ENCODE measurements around the gene TPRKB. TPM values are rescaled to one million over a fixed set of nuclear protein-coding genes. Genes with fewer than 3 reads are reported as not detected.
"Not testable (repeated sequence)": the region's sequence is repeated elsewhere in the genome, so short reads cannot be mapped to it uniquely, and the experiment has no call there.

Gene TPRKB
- polyA plus RNA-seq, 4 donors = 59.0 to 110 (median 69.4) TPM

- FAIRE-seq = no peak
- H3K9me3 ChIP-seq (ENCODE audit: control insufficient read depth in 2 of 2, insufficient read depth in 1 of 2, low read depth in 1 of 2, low read length in 1 of 2) = no peaks in the 10 kb centered on the region
- no peak overlapping the region for H3K4me3 ChIP-seq (ENCODE audit: low read depth in 1 of 3, low read length in 3 of 3)
- no peak overlapping the region for H3K27ac ChIP-seq (ENCODE audit: low read depth in 1 of 3, low read length in 2 of 3)
- no peaks in the 10 kb centered on the region for H3K27me3 ChIP-seq (ENCODE audit: control insufficient read depth in 3 of 3, insufficient read depth in 3 of 3, low read length in 3 of 3)
- 83 to 86% (median 83%) methylated on average over 4 of the region's 4 CpGs for WGBS, 3 donors
- H3K4me1 ChIP-seq (ENCODE audit: control insufficient read depth in 3 of 3, insufficient read depth in 2 of 3, low read depth in 1 of 3, low read length in 2 of 3) = no peaks in the 10 kb centered on the region
- no peak for DNase-seq
- H3K36me3 ChIP-seq (ENCODE audit: control insufficient read depth in 3 of 3, insufficient read depth in 2 of 3, low read depth in 1 of 3, low read length in 3 of 3) = peaks cover 3 to 31% (median 18%) of the 10 kb centered on the region in 3 donors
Observed at GRCh38 chr2:73730810-73731209, 6.3 kb downstream of the TPRKB start.

- 63 to 80% (median 79%) methylated on average over 4 of the region's 4 CpGs for WGBS, 3 donors
- Histone ChIP-seq H3K27me3 (ENCODE audit: control insufficient read depth in 3 of 3, insufficient read depth in 3 of 3, low read length in 3 of 3) (no peaks in the 10 kb centered on the region), H3K36me3 (ENCODE audit: control insufficient read depth in 3 of 3, insufficient read depth in 2 of 3, low read depth in 1 of 3, low read length in 3 of 3) (peaks cover 3 to 28% (median 14%) of the 10 kb centered on the region in 3 donors), H3K9me3 (ENCODE audit: control insufficient read depth in 2 of 2, insufficient read depth in 1 of 2, low read depth in 1 of 2, low read length in 1 of 2) (no peaks in the 10 kb centered on the region), H3K4me1 (ENCODE audit: control insufficient read depth in 3 of 3, insufficient read depth in 2 of 3, low read depth in 1 of 3, low read length in 2 of 3) (no peaks in the 10 kb centered on the region), H3K27ac (ENCODE audit: low read depth in 1 of 3, low read length in 2 of 3) (no peak overlapping the region), H3K4me3 (ENCODE audit: low read depth in 1 of 3, low read length in 3 of 3) (no peak overlapping the region)
- DNase-seq = no peak
- FAIRE-seq = no peak
Observed at GRCh38 chr2:73728711-73729110, 8.4 kb downstream of the TPRKB start.

GRCh38 chr2:73728043-73728442, 9.1 kb downstream of the TPRKB start:
- no peaks in the 10 kb centered on the region for H3K9me3 ChIP-seq (ENCODE audit: control insufficient read depth in 2 of 2, insufficient read depth in 1 of 2, low read depth in 1 of 2, low read length in 1 of 2)
- no peaks in the 10 kb centered on the region for H3K4me1 ChIP-seq (ENCODE audit: control insufficient read depth in 3 of 3, insufficient read depth in 2 of 3, low read depth in 1 of 3, low read length in 2 of 3)
- FAIRE-seq (no peak), DNase-seq (no peak)
- H3K27me3 ChIP-seq (ENCODE audit: control insufficient read depth in 3 of 3, insufficient read depth in 3 of 3, low read length in 3 of 3) = no peaks in the 10 kb centered on the region
- WGBS, 3 donors = 74 to 87% (median 87%) methylated on average over 3 of the region's 3 CpGs
- no peak overlapping the region for H3K27ac ChIP-seq (ENCODE audit: low read depth in 1 of 3, low read length in 2 of 3)
- H3K4me3 ChIP-seq (ENCODE audit: low read depth in 1 of 3, low read length in 3 of 3) = no peak overlapping the region
- peaks cover 3 to 24% (median 11%) of the 10 kb centered on the region in 3 donors for H3K36me3 ChIP-seq (ENCODE audit: control insufficient read depth in 3 of 3, insufficient read depth in 2 of 3, low read depth in 1 of 3, low read length in 3 of 3)

- H3K4me3 ChIP-seq (ENCODE audit: low read depth in 1 of 3, low read length in 3 of 3); DNase-seq; H3K27me3 ChIP-seq (ENCODE audit: control insufficient read depth in 3 of 3, insufficient read depth in 3 of 3, low read length in 3 of 3); H3K4me1 ChIP-seq (ENCODE audit: control insufficient read depth in 3 of 3, insufficient read depth in 2 of 3, low read depth in 1 of 3, low read length in 2 of 3); H3K9me3 ChIP-seq (ENCODE audit: control insufficient read depth in 2 of 2, insufficient read depth in 1 of 2, low read depth in 1 of 2, low read length in 1 of 2); FAIRE-seq; H3K27ac ChIP-seq (ENCODE audit: low read depth in 1 of 3, low read length in 2 of 3): not testable (repeated sequence)
- WGBS, 3 donors = no CpG with 5 or more reads among the region's 1 CpG
- peaks cover 0 to 20% (median 9%) of the 10 kb centered on the region in 3 donors for H3K36me3 ChIP-seq (ENCODE audit: control insufficient read depth in 3 of 3, insufficient read depth in 2 of 3, low read depth in 1 of 3, low read length in 3 of 3)
Observed at GRCh38 chr2:73726657-73727056, 10.5 kb downstream of the TPRKB start.

GRCh38 chr2:73718851-73719621, 18.1 kb downstream of the TPRKB start:
- Histone ChIP-seq H3K27me3 (ENCODE audit: control insufficient read depth in 3 of 3, insufficient read depth in 3 of 3, low read length in 3 of 3) (no peaks in the 10 kb centered on the region), H3K27ac (ENCODE audit: low read depth in 1 of 3, low read length in 2 of 3) (no peak overlapping the region), H3K9me3 (ENCODE audit: control insufficient read depth in 2 of 2, insufficient read depth in 1 of 2, low read depth in 1 of 2, low read length in 1 of 2) (peaks cover 0 to 2% of the 10 kb centered on the region in 2 donors), H3K36me3 (ENCODE audit: control insufficient read depth in 3 of 3, insufficient read depth in 2 of 3, low read depth in 1 of 3, low read length in 3 of 3) (no peaks in the 10 kb centered on the region), H3K4me1 (ENCODE audit: control insufficient read depth in 3 of 3, insufficient read depth in 2 of 3, low read depth in 1 of 3, low read length in 2 of 3) (peaks cover 0 to 12% (median 0%) of the 10 kb centered on the region in 3 donors), H3K4me3 (ENCODE audit: low read depth in 1 of 3, low read length in 3 of 3) (no peak overlapping the region)
- DNase-seq (no peak), FAIRE-seq (no peak)
- WGBS, 3 donors = 77 to 81% (median 80%) methylated on average over 10 to 11 of the region's 11 CpGs

GRCh38 chr2:73718421-73718820, 18.7 kb downstream of the TPRKB start:
- 78 to 80% (median 78%) methylated on average over 6 of the region's 6 CpGs for WGBS, 3 donors
- Histone ChIP-seq H3K27ac (ENCODE audit: low read depth in 1 of 3, low read length in 2 of 3) (no peak overlapping the region), H3K4me3 (ENCODE audit: low read depth in 1 of 3, low read length in 3 of 3) (no peak overlapping the region), H3K9me3 (ENCODE audit: control insufficient read depth in 2 of 2, insufficient read depth in 1 of 2, low read depth in 1 of 2, low read length in 1 of 2) (peaks cover 0 to 2% of the 10 kb centered on the region in 2 donors), H3K4me1 (ENCODE audit: control insufficient read depth in 3 of 3, insufficient read depth in 2 of 3, low read depth in 1 of 3, low read length in 2 of 3) (peaks cover 0 to 12% (median 0%) of the 10 kb centered on the region in 3 donors), H3K27me3 (ENCODE audit: control insufficient read depth in 3 of 3, insufficient read depth in 3 of 3, low read length in 3 of 3) (no peaks in the 10 kb centered on the region), H3K36me3 (ENCODE audit: control insufficient read depth in 3 of 3, insufficient read depth in 2 of 3, low read depth in 1 of 3, low read length in 3 of 3) (no peaks in the 10 kb centered on the region)
- no peak for DNase-seq
- no peak for FAIRE-seq

GRCh38 chr2:73717695-73718094, 19.4 kb downstream of the TPRKB start:
- H3K27ac ChIP-seq (ENCODE audit: low read depth in 1 of 3, low read length in 2 of 3); DNase-seq; H3K36me3 ChIP-seq (ENCODE audit: control insufficient read depth in 3 of 3, insufficient read depth in 2 of 3, low read depth in 1 of 3, low read length in 3 of 3); H3K9me3 ChIP-seq (ENCODE audit: control insufficient read depth in 2 of 2, insufficient read depth in 1 of 2, low read depth in 1 of 2, low read length in 1 of 2); FAIRE-seq; H3K4me3 ChIP-seq (ENCODE audit: low read depth in 1 of 3, low read length in 3 of 3); H3K27me3 ChIP-seq (ENCODE audit: control insufficient read depth in 3 of 3, insufficient read depth in 3 of 3, low read length in 3 of 3): not testable (repeated sequence)
- WGBS, 3 donors = 83 to 93% (median 86%) methylated on average over 4 of the region's 4 CpGs
- peaks cover 0 to 12% (median 0%) of the 10 kb centered on the region in 3 donors for H3K4me1 ChIP-seq (ENCODE audit: control insufficient read depth in 3 of 3, insufficient read depth in 2 of 3, low read depth in 1 of 3, low read length in 2 of 3)

GRCh38 chr2:73717251-73717606, 19.9 kb downstream of the TPRKB start:
- FAIRE-seq (no peak), DNase-seq (no peak)
- Histone ChIP-seq H3K9me3 (ENCODE audit: control insufficient read depth in 2 of 2, insufficient read depth in 1 of 2, low read depth in 1 of 2, low read length in 1 of 2) (peaks cover 0 to 2% of the 10 kb centered on the region in 2 donors), H3K27ac (ENCODE audit: low read depth in 1 of 3, low read length in 2 of 3) (no peak overlapping the region), H3K27me3 (ENCODE audit: control insufficient read depth in 3 of 3, insufficient read depth in 3 of 3, low read length in 3 of 3) (no peaks in the 10 kb centered on the region), H3K36me3 (ENCODE audit: control insufficient read depth in 3 of 3, insufficient read depth in 2 of 3, low read depth in 1 of 3, low read length in 3 of 3) (no peaks in the 10 kb centered on the region), H3K4me3 (ENCODE audit: low read depth in 1 of 3, low read length in 3 of 3) (no peak overlapping the region), H3K4me1 (ENCODE audit: control insufficient read depth in 3 of 3, insufficient read depth in 2 of 3, low read depth in 1 of 3, low read length in 2 of 3) (peaks cover 0 to 12% (median 0%) of the 10 kb centered on the region in 3 donors)
